HG02970 (cell line): Measurements from ENCODE around the gene PPP6R3.
"Not testable (repeated sequence)": the region's sequence is repeated elsewhere in the genome, so short reads cannot be mapped to it uniquely, and the experiment has no call there.

Experiments
- ATAC-seq: cut with Tn5 transposase; IDR thresholded peaks from one replicate; pipeline ENCODE4 v1.9.1; 2021; ENCODE audit warnings: mild to moderate bottlenecking, moderate library complexity, moderate number of reproducible peaks; ENCODE audit not compliant: unreplicated experiment, low FRiP score

The PPP6R3 gene

DNA sequence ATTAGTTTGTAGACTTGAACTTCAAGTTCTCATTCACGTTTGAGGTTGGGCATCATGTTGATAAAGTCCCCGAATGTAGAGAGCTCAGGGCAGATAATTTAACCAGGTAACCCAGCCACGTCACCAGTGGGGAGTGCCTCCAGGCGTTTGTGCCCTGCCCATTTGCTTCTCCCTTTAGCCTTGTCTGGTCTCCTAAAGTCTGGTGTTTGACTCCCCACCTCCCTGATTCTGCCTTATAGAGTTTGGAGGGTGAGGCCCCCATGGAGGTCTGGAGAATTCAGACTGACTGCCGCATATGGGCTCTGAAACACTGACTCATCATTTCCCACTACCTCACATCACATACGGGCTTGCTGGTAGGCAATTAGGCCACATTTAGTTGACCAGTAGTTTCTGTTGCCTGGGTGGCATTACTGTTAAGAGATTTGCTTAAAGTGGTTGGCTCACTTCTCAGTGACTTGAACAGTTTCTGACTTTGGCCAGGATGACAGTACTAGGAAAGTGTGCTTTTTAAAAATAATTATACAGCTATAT, 124.5 kb downstream of the PPP6R3 start:
- ATAC-seq: no peak

DNA sequence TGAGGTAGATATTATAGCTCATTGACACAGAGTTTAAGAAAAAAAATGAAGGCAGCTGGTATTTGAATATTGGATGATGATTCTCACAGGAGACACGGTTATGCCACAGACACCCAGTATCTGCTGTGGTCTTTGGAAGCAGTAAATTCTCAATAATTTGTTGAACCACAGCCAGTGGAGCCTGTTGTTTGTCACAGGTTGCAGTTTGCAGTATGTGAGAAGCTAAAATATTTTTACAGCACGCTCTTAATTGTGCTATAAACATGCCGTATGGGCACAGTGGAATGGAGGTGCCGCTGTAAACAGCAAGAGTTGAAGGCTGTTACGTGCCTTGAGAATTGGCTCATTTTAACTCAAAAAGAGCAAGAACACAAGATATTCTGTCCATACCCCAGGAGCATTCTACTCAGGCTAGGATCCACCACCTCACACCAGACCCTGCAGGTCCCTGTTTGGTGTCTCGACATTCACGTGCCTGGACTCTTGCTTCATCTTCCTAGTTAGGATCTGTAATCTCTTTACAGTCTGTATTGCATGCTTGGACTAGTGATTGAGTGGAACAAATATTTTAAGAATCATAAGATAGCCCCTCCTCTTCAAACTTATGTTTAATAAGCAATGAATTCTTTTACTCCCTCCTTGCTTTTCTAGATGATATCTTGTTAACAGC, 129.1 kb downstream of the PPP6R3 start:
- ATAC-seq: no peak

DNA sequence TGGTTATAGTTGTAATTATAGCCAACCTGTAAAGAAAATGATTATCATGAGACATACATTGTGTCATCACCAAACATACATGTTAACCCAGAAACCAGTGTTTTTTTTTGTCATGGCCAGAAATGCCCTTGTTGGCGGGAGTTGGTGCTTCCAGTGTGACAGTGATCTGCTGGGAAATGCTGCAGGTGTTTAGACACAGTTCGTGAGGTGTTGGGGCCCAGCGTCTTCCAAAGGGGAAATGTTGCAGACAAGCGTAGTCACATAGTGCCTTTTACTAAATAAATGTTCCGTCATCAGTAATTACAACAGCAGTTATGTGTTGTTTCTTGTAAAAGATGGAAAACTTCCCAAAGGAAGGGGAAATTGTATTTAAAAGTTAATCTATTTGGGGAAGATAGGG, 131.2 kb downstream of the PPP6R3 start:
- ATAC-seq: no peak

DNA sequence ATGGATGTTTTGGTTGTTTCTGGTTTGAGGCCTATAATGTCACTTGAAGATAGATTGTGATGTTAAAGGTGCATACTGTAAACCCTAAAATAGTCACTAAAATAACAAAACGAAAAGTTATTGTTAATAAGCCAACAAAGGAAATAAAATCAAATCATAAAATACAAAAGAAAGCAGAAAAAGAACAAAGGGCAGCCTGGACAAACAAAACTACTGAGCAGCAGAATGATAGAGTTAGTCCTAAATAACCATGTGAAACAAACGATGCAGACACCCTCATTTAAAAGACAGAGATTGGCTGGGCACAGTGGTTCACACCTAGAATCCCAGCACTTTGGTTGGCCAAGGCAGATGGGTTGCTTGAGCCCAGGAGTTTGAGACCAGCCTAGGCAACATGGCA, 132.9 kb downstream of the PPP6R3 start:
- no peak for ATAC-seq

DNA sequence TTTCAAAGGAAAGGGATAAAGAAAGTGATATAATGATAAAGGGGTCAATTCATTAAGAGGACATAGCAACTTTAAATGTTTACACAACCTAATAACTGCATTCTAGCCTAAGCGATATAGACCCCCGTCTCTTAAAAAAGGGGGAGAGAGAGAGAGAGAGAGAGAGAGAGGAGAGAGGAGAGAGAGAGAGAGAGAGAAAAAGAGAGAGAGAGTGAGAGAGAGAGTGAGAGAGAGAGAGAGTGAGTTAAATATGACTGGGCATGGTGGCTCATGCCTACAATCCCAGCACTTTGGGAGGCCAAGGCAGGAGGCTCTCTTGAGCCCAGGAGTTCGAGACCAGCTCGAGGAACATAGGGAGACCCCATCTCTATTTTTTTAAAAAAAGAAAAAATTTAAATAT, 133.6 kb downstream of the PPP6R3 start:
- ATAC-seq: no peak

DNA sequence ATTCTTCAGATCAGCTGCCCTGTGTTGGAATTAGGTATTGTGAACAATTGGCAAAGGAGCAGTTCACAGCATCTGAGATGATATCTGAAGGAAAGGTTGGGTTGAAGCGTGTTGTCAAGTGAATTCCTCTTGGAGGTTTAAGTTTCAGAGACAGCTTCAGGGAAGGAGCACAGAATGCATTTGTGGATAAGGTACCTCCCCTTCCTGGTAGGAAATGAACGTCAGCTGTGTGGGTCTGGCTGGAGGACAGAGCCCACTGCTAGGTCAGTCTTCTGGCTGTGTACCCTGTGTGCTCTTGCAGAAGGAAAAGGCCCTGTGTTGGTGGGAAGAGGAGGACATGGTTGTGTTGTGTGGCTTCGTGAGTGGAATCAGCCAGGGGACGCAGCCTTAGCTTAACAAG, 135.7 kb downstream of the PPP6R3 start:
- no peak for ATAC-seq

DNA sequence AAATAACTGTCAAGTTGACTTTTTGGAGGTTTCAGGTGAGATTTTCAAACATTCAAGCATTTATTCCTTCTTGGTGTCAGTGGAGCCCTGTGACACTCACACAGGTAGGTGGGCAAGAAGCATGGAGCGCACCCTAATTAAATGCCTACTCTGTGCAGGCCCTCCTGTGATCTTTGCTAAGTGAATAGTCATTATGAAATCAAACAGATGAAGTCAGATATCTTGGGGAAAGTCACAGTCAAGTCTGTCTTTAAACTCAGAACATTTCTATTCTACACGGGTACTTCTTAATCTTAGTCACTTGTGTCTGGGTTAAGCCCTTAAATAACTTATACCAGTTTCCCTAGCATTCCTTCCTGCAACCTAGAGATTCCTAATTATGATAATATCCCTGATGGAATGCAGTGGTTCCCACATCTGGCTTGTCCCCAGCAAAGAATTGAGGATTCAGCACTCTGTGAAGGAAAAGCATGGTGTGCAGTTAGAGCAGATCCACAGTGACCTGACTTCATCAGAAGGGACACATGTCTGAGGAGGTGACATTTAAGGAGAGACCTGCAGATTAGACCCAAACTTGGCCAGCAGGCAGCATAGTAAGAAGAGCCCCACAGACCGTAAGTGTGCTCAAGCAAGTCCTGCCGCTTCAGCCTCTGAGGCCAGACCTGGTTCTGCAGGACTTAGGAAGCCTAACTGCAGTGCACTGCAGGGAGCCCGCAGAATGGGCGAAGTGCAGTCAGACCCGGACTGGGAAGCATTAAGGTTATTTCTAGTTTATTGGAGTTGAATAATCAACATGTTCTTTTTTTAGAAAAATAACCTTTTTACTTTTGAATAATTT, 138.5 kb downstream of the PPP6R3 start:
- ATAC-seq: no peak

DNA sequence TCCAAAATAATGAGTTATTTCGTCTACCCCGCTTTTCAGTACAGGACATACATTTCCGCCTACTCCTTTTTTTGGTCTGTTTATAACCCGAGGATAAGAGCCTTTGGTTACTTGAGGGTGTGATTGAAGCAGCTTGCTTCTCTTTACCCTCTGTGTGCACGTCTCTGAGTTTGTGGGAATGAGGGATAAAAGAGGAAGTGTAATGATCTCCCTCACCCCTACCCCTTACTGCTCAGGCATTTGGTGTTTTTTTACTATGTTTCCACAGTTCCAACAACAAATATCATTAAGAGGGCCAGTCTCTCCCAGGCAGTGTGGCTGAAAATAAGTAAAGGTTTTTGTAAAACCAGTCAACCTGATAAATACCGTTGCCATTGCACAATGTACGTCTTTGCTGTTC, 140.6 kb downstream of the PPP6R3 start:
- ATAC-seq: no peak

DNA sequence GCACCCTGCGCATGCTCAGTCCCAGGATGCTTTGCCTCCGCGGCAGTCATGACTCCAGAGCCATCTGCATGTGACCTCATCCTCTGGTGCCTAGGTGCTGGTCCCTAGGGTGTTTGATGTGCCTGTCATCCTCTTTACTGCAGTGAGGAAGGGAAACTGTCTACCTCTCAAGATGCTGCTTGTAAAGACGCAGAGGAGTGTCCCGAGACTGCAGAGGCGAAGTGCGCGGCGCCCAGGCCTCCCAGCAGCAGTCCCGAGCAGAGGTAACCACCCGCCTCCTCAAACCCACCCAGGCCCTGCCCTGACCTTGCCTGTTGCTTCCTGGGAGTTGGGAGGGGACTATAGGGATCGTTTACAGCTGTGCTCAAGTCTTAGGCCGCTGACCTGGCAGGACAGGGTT, 149.2 kb downstream of the PPP6R3 start:
- no peak for ATAC-seq

DNA sequence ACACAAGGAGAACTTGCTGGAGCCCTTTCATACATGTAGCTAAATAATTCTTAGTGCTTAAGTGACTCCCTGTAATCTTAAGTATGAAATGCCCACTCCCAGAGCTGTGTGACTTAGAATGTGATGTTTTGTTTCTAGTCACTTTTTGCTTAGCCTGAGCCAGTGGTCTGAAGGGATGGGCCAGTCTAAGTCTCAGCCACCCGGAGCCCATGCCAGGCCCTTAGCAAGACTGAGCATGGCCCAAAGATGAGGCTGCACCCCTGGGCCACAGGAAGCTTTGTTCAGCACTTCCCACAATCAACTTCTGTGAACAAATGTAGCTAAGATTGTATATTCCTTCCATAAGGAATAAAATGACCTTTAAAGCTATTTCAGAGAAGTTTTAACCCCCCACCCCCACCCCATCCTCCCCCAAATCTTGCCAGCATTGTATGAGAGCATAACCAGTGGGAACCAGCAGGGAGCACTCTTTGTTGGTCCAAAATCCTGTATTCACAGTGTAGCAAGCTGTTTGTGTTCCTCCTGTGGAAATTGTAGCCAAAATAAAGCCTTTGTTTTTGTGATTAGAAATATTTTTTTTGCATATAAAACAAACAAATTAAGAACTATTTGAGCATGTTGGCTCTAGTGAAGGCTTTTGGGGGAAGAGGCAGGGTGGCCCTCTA, 150.0 kb downstream of the PPP6R3 start:
- no peak for ATAC-seq

DNA sequence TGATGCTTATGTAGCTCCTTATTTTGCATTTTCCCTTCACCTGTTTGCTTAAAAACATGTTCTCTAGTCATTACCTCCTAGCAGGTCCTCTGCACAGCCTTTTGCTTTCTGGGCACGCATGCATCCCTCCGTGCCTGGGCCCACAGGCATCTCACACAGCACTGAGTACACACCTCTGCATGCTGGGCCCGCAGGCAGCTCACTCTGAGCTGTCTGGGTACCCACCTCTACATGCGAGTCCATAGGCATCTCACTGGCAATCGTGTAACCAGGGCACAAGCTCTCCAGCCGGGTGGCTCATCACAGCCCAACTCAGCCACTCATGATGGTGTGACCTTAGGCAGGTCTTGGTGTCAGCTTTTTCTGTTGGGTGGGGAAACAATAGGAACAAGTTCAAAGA, 155.1 kb downstream of the PPP6R3 start:
- no peak for ATAC-seq

DNA sequence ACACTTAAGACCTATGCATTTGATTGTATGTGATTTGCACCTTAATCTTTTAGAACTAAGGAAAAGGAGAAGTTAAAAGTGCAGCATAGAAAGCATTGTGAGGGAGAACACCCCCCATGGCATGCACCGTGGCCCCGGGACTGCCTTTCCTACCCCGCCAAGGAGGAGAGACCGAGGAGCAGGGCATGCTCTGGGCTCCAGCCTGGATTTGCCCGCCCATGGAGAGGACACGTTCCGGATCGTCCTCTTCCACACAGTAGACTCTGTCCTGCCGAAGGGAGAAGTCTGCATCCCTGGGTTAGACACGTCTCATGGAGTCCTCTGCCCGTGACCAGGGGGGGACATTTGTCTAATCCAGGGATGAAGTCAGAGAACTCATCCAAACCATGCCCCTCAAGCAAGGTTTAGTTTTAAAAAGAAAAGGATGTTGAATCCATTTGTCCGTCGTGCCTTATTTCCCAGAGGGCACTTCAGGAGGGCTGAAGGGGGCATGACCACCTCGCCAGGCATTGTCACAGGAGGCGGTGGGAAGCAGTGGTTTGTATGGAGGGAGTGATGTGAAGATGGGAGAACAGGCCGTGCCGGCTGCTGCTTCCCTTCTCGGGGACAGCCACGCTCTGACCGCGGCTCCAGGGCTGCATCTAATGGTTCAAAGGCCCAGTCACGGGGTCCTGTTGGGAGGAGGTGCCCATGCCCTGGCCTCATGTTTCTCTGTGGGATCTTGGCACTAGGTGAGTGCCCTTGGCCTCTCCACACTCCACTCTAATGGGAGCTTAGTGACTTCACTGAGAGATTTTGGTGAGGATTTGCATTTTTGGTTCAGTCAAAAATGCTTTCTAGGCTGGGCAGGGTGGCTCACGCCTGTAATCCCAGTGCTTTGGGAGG, 157.6 kb downstream of the PPP6R3 start:
- no peak for ATAC-seq

DNA sequence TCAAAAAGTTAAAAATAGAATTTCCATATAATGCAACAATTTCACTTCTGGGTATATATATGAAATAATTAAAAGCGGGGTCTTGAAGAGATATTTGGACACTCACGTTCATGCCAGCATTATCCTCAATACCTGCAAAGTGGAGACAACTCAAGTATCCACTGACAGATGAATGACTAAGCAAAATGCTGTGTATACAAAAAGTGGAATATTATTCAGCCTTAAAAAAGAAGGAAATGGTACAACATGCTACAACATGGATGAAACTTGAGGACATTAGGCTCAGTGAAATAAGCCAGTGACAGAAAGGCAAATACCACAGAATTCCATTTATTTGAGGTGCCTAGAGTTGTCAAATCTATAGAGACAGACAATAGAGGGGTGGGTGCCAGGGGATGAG, 161.3 kb downstream of the PPP6R3 start:
- no peak for ATAC-seq

DNA sequence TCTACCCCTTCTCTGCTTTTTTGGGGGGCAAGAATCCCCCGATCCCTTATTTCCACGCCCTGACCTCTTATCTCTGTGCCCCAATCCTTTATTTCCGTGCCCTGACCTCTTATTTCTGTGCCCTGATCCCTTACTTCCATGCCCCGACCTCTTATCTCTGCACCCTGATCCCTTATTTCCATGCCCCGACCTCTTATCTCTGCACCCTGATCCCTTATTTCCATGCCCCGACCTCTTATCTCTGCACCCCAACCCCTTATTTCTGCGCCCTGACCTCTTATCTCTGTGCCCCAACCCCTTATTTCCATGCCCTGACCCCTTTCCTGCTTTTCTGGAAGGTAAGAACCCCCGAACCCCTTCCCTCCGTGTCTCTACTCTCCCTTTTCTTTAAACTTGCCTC, 163.2 kb downstream of the PPP6R3 start:
- ATAC-seq: not testable (repeated sequence)

DNA sequence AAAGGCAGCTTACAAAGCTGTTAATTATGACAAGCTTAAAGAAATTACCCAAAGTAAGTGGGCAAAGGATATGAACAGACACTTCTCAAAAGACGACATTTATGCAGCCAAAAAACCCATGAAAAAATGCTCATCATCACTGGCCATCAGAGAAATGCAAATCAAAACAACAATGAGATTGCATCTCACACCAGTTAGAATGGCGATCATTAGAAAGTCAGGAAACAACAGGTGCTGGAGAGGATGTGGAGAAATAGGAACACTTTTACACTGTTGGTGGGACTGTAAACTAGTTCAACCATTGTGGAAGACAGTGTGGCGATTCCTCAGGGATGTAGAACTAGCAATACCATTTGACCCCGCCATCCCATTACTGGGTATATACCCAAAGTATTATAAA, 164.5 kb downstream of the PPP6R3 start:
- ATAC-seq: not testable (repeated sequence)

DNA sequence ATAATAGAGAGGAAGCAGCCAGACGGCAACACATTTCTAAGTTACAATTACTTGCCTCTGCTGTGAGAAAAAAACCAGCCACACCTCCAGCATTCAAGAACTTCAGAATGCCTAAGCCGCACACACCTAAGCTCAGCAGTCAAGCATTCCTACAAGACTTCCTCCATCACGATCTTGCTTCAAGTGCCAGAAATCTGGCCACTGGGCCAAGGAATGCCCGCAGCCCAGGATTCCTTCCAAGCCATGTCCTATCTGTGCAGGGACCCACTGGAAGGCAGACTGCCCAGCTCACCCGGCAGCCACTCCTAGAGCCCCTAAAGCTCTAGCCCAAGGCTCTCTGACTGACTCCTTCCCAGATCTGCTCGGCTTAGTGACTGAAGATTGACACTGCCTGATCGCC, 165.7 kb downstream of the PPP6R3 start:
- not testable (repeated sequence) for ATAC-seq

DNA sequence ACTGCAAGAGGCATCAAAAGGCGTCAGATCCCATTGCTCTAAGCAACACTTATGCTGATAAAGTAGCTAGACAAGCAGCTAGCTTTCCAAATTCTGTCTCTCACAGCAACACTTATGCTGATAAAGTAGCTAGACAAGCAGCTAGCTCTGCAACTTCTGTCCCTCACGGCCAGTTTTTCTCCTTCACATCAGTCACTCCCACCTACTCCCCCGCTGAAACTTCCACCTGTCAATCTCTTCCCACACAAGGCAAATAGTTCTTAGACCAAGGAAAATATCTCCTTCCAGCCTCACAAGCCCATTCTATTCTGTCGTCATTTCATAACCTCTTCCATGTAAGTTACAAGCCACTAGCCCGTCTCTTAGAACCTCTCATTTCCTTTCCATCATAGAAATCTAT, 168.3 kb downstream of the PPP6R3 start:
- ATAC-seq: not testable (repeated sequence)

DNA sequence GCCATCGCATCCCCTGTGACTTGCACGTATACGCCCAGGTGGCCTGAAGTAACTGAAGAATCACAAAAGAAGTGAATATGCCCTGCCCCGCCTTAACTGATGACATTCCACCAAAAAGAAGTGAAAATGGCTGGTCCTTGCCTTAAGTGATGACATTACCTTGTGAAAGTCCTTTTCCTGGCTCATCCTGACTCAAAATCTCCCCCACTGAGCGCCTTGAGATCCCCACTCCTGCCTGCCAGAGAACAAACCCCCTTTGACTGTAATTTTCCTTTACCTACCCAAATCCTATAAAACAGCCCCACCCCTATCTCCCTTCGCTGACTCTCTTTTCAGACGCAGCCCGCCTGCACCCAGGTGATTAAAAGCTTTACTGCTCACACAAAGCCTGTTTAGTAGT, 171.8 kb downstream of the PPP6R3 start:
- not testable (repeated sequence) for ATAC-seq

DNA sequence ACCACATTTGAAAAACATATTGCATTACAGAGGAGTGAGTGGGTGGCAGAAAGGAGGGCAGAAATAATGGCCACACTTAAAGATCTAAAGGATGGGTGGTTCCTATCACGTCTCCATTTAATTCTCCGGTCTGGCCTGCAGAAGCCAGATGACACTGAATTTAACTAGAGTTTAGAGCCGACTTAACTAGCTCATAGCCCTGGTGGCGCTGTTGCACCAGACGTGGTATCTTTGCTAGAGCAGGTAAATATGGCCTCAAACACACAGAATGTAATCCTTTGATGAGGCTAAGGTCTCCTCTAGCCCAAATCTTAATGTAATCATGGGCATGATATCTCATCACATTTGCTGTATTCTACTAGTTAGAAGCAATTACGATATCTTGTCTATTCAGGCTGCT, 172.2 kb downstream of the PPP6R3 start:
- no peak for ATAC-seq

DNA sequence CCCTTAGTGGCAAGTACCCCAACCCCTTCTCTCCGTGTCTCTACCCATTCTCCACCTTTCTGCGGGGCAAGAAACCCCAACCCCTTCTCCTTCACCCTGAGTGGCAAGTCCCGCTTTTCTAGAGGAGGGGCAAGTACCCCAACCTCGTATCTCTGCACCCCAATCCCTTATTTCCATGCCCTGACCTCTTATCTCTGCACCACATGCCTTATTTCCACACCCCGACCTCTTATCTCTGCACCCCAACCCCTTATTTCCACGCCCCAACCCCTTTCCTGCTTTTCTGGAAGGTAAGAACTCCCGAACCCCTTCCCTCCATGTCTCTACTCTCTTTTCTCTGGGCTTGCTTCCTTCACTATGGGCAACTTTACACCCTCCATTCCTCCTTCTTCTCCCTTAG, 174.1 kb downstream of the PPP6R3 start:
- ATAC-seq: not testable (repeated sequence)
